Subcutaneous adipose tissue (tissue), 4 donors: ENCODE measurements around the gene IDE. TPM values are rescaled to one million over a fixed set of nuclear protein-coding genes. Genes with fewer than 3 reads are reported as not detected.

Experiments used
- CTCF ChIP-seq: fragments of 450-650 bp; IDR thresholded peaks from one replicate; pipeline ENCODE4 v1.5.1; 2016; ENCODE audit warnings: low read depth, mild to moderate bottlenecking, control low read depth, antibody characterized with exemption, moderate library complexity
- total RNA-seq, 4 donors: library from RNA; depleted of rRNA; stranded (reverse); fragments of >200 nt; gene quantifications; one replicate each; pipeline ENCODE4 v1.1.0, GENCODE V29; 2016

IDE gene
- total RNA-seq, 4 donors from 2014 or later: 21.2 to 37.3 (median 22.5) TPM

GRCh38 chr10:92483539-92483938 lies 90.4 kb downstream of the IDE start:
- TF ChIP-seq CTCF: no peak

GRCh38 chr10:92480413-92480812 lies 93.5 kb downstream of the IDE start:
- no peak for TF ChIP-seq CTCF

- TF ChIP-seq CTCF: no peak
Measured at GRCh38 chr10:92479547-92479946, 94.3 kb downstream of the IDE start.

GRCh38 chr10:92478536-92478935 lies 95.4 kb downstream of the IDE start:
- no peak for TF ChIP-seq CTCF

GRCh38 chr10:92475357-92475868 lies 98.5 kb downstream of the IDE start:
- TF ChIP-seq CTCF: no peak

GRCh38 chr10:92470026-92470425 lies 103.9 kb downstream of the IDE start:
- no peak for TF ChIP-seq CTCF

- no peak for TF ChIP-seq CTCF
Measured at GRCh38 chr10:92464364-92464763, 109.5 kb downstream of the IDE start.
